HepG2 (cell line): ENCODE results near the gene SPPL3. TPM values are rescaled to one million over a fixed set of nuclear protein-coding genes. Genes with fewer than 3 reads are reported as not detected.

ENCODE experiments used
- ATAC-seq: fragments of 200-7000 bp; cut with Tn5 transposase; 3 replicates; pipeline ENCODE4 v1.9.1; 2020; ENCODE audit warnings: mild to moderate bottlenecking, moderate library complexity
- BruUV-seq: library from RNA; stranded (reverse); fragments of 400-500 nt; replicated peaks from 2 replicates; lab custom pipeline; 2021; lab: Mats Ljungman, UMichigan
- CTCF ChIA-PET: fragments of 300-600 bp; formaldehyde crosslinking; extraction: SDS; loops from one replicate; lab custom pipeline; 2021; ENCODE audit warnings: low total read pairs, inconsistent platforms, low intra/inter-chr PET ratio; lab: Yijun Ruan, JAX
- POLR2A ChIA-PET: fragments of 350-600 bp; sonication (Branson Sonifier 250); formaldehyde crosslinking; loops from one replicate; lab custom pipeline; 2020; ENCODE audit warnings: antibody characterized with exemption, inconsistent platforms; lab: Yijun Ruan, JAX
- DNase-seq: peaks from one replicate; pipeline ENCODE4 v3.0.0-alpha.2; 2015; ENCODE audit warnings: low spot score
- FAIRE-seq: peaks from 3 replicates; lab custom pipeline; 2011; peaks lifted over from hg19 to GRCh38; lab: Jason Lieb, UNC
- H2AFZ ChIP-seq: one replicate; pipeline ENCODE4 v1.6.1; 2011; ENCODE audit warnings: low read length, inconsistent platforms
- H3K27ac ChIP-seq: fragments of 300-600 bp; 3 replicates; pipeline ENCODE4 v1.8.0; 2011; ENCODE audit warnings: mixed run types, mild to moderate bottlenecking, mixed read lengths, low read length, inconsistent platforms; ENCODE audit not compliant: insufficient read depth; ENCODE audit errors: extremely low read length
- H3K27me3 ChIP-seq, 2 experiments: fragments of 200-600 bp in 1 of 2; 2 replicates in 1 of 2; 3 replicates in 1 of 2; pipeline versions ENCODE4 v1.6.0 to v1.8.0; 2011; ENCODE audit warnings: low read length in 2 of 2, mild to moderate bottlenecking in 2 of 2, moderate library complexity in 2 of 2, inconsistent platforms in 1 of 2; ENCODE audit not compliant: insufficient read depth in 2 of 2, control insufficient read depth in 1 of 2
- H3K36me3 ChIP-seq, 2 experiments: fragments of 200-600 bp in 1 of 2; replicated peaks in 1 of 2; 2 replicates in 1 of 2; 3 replicates in 1 of 2; pipeline versions ENCODE4 v1.5.1 to v1.8.0; 2011; ENCODE audit warnings: low read length in 2 of 2, inconsistent platforms in 1 of 2; ENCODE audit not compliant: insufficient read depth in 2 of 2, control insufficient read depth in 1 of 2
- H3K4me1 ChIP-seq: 2 replicates; pipeline ENCODE4 v1.5.1; 2012; ENCODE audit warnings: low read length, inconsistent platforms; ENCODE audit not compliant: insufficient read depth
- H3K4me2 ChIP-seq: 2 replicates; pipeline ENCODE4 v1.6.0; 2011; ENCODE audit warnings: low read depth, low read length, inconsistent platforms
- H3K4me3 ChIP-seq, 3 experiments: fragments of 200-600 bp in 1 of 3; sonication (generic), shearing (Covaris generic) in 1 of 3; replicated peaks in 1 of 3; 2 replicates each; pipeline ENCODE4 v1.5.1; 2011 to 2016; ENCODE audit warnings: low read length in 3 of 3, inconsistent platforms in 2 of 3, low read depth in 2 of 3, mild to moderate bottlenecking in 2 of 3, control low read depth in 1 of 3, mixed read lengths in 1 of 3; ENCODE audit not compliant: insufficient read depth in 1 of 3
- H3K79me2 ChIP-seq: one replicate; pipeline ENCODE4 v1.6.1; 2011; ENCODE audit warnings: low read length, inconsistent platforms; ENCODE audit not compliant: insufficient read depth
- H3K9ac ChIP-seq: 2 replicates; pipeline ENCODE4 v1.6.0; 2011; ENCODE audit warnings: mild to moderate bottlenecking, low read depth, low read length, inconsistent platforms; ENCODE audit not compliant: insufficient read depth
- H3K9me3 ChIP-seq: 2 replicates; pipeline ENCODE4 v1.5.1; 2012; ENCODE audit warnings: mild to moderate bottlenecking, low read length
- H4K20me1 ChIP-seq: 2 replicates; pipeline ENCODE4 v1.6.0; 2011; ENCODE audit warnings: inconsistent platforms, mild to moderate bottlenecking, low read length, moderate library complexity; ENCODE audit not compliant: insufficient read depth
- GATAD1 ChIP-seq: IDR thresholded peaks from 2 replicates; pipeline ENCODE4 v1.6.1; 2016; ENCODE audit warnings: missing genetic modification reagents, missing compliant biosample characterization
- HDAC2 ChIP-seq: sonication (generic); formaldehyde crosslinking; IDR thresholded peaks from 2 replicates; pipeline ENCODE4 v1.4.0; 2020; ENCODE audit warnings: missing genetic modification reagents
- SRSF4 ChIP-seq: fragments of 200-400 bp; formaldehyde crosslinking; IDR thresholded peaks from one replicate; pipeline ENCODE4 v1.6.1; 2018; ENCODE audit warnings: mild to moderate bottlenecking, low read depth, low read length, moderate library complexity; ENCODE audit not compliant: poor library complexity, severe bottlenecking
- TRIM24 ChIP-seq: sonication (generic); formaldehyde crosslinking; IDR thresholded peaks from 2 replicates; pipeline ENCODE4 v1.8.0; 2022; ENCODE audit warnings: mild to moderate bottlenecking, missing genetic modification reagents
- ZBTB25 ChIP-seq: IDR thresholded peaks from 2 replicates; pipeline ENCODE4 v1.6.1; 2018; ENCODE audit warnings: missing genetic modification reagents
- WGBS: methylation state at CpG from one replicate; pipeline ENCODE4 v1.1.6; 2017; ENCODE audit warnings: low lambda C conversion rate; 5-methylcytosine and 5-hydroxymethylcytosine counted together
- in situ Hi-C: cut with HindIII; loops from 2 replicates; pipeline ENCODE4 v1.10.0; 2017; ENCODE audit warnings: low pct_unique_long_range_greater_than_20kb; ENCODE audit not compliant: extremely low pct_ligation_motif_present
- intact Hi-C: fragments of 100-400 bp; cut with micrococcal nuclease; formaldehyde crosslinking; loops from one replicate; pipeline ENCODE4 v1.10.0; 2022; ENCODE audit not compliant: unreplicated experiment
- polyA plus RNA-seq, 8 experiments: library from polyadenylated mRNA; depleted of rRNA in 3 of 8; stranded (reverse) in 7 of 8; unstranded in 1 of 8; fragments of >200 nt; fragmentation: Illumina TruSeq in 4 of 8; extraction: Trizol in 4 of 8; gene quantifications; 2 replicates each; pipeline versions ENCODE4 v1.2.1 to v1.2.3, GENCODE V29; 2011 to 2016; ENCODE audit warnings: low read depth in 4 of 8, missing spikeins in 1 of 8, mixed read lengths in 1 of 8; ENCODE audit not compliant: insufficient read depth in 1 of 8
- total RNA-seq, 5 experiments: library from RNA; depleted of rRNA; stranded (reverse); fragments of >200 nt; fragmentation: Illumina TruSeq; extraction: Trizol; gene quantifications; 2 replicates each; pipeline ENCODE4 v1.2.3, GENCODE V29; 2016; ENCODE audit warnings: low read depth in 1 of 5
- TF ChIP-seq, protein P1 (sequence below): sonication (generic); formaldehyde crosslinking; IDR thresholded peaks from 2 replicates; pipeline ENCODE4 v1.8.0; 2022; ENCODE audit warnings: missing genetic modification reagents, mild to moderate bottlenecking, moderate library complexity, borderline replicate concordance

The SPPL3 gene
- total and polyA plus RNA-seq, 2 of the 13 experiments (the other 11 are each of a cell fraction or from before 2014, with no cell fraction given) = 8.9 to 9.1 TPM

GRCh38 chr12:120720987-120721801 is 183.0 kb downstream of the SPPL3 start:
- CTCF ChIA-PET = no interaction called here
- Histone ChIP-seq H3K9me3 (no peaks in the 10 kb centered on the region), H3K9ac (no peak overlapping the region), H3K4me3 (no peak overlapping the region), H3K36me3 (peaks cover 7 to 51% of the 10 kb centered on the region in 2 experiments), H3K27me3 (no peaks in the 10 kb centered on the region), H2AFZ (no peak overlapping the region), H3K79me2 (peaks cover 2% of the 10 kb centered on the region), H4K20me1 (no peaks in the 10 kb centered on the region), H3K4me1 (peaks cover 31% of the 10 kb centered on the region), H3K4me2 (no peak overlapping the region), H3K27ac (no peak overlapping the region)
- POLR2A ChIA-PET = no interaction called here
- in situ Hi-C loops = no loop called here
- no peak for DNase-seq
- WGBS = 95% methylated on average over 5 of the region's 10 CpGs
- TF ChIP-seq SRSF4 (no peak), GATAD1 (no peak)
- no peak for ATAC-seq
- no TSS peak for BruUV-seq
- intact Hi-C loops = no loop called here
- no peak for FAIRE-seq

DNA sequence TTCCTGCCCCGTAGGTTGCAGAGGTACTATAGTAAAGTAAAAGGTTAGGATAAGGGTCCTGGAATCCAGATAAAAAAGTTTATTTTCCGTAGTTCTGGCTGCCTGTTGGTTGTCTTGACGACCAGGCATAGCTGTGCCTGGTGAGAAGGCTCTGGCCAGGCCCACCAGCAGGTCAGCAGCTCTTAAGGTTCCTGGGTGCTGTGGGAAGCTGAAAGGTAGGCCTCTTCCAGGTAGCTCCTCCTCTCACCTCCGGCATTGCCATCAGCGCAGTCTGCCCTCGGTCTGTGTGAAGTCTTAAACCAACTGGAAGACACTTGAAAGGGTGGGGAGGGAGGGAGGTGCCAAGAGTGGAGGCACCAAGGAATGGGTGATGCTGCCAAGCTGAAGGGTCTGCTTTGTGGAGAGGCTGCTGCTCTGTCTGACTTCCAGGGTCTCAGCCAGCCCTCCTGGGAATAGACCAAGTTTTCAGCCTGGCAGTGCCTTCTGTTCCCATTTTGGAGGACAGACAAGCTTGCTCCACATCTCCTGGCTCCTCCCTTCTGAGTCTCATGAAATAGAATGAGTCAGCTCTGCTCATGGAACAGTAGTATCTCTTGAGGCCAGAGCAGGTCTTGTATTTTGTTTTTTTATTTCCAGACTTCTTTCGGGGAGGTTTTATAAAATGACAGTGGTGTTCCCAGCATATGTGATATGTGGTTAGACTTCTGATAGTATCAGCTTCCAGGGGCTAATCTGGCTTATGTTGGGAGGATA is 183.7 kb downstream of the SPPL3 start:
- no peak overlapping the region for H3K27ac ChIP-seq
- no peak overlapping the region for H2AFZ ChIP-seq
- BruUV-seq = no TSS peak
- no peak overlapping the region for H3K9ac ChIP-seq
- ChIA-PET POLR2A (no interaction called here), CTCF (no interaction called here)
- H3K4me3 ChIP-seq = no peak overlapping the region
- in situ Hi-C loops (no loop called here), intact Hi-C loops (no loop called here)
- no peaks in the 10 kb centered on the region for H4K20me1 ChIP-seq
- no peaks in the 10 kb centered on the region for H3K9me3 ChIP-seq
- FAIRE-seq (no peak), DNase-seq (no peak), ATAC-seq (no peak)
- no peak for TF ChIP-seq HDAC2 (CRISPR knock-in tag)
- TF ChIP-seq, protein P1, sequence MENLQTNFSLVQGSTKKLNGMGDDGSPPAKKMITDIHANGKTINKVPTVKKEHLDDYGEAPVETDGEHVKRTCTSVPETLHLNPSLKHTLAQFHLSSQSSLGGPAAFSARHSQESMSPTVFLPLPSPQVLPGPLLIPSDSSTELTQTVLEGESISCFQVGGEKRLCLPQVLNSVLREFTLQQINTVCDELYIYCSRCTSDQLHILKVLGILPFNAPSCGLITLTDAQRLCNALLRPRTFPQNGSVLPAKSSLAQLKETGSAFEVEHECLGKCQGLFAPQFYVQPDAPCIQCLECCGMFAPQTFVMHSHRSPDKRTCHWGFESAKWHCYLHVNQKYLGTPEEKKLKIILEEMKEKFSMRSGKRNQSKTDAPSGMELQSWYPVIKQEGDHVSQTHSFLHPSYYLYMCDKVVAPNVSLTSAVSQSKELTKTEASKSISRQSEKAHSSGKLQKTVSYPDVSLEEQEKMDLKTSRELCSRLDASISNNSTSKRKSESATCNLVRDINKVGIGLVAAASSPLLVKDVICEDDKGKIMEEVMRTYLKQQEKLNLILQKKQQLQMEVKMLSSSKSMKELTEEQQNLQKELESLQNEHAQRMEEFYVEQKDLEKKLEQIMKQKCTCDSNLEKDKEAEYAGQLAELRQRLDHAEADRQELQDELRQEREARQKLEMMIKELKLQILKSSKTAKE (CRISPR knock-in tag) = no peak
- TF ChIP-seq TRIM24 (CRISPR knock-in tag) = no peak
- TF ChIP-seq ZBTB25 (CRISPR knock-in tag) = no peak
- H3K79me2 ChIP-seq = no peaks in the 10 kb centered on the region
- 98% methylated on average over 7 of the region's 7 CpGs for WGBS
- H3K4me2 ChIP-seq = no peak overlapping the region
- peaks cover 30% of the 10 kb centered on the region for H3K4me1 ChIP-seq
- H3K36me3 ChIP-seq = peaks cover 7 to 53% of the 10 kb centered on the region in 2 experiments
- H3K27me3 ChIP-seq = no peaks in the 10 kb centered on the region
